Esophagus squamous epithelium (tissue), 4 donors: ENCODE data around the gene DCTN3.

Source experiments
- CTCF ChIP-seq, 6 experiments: fragments of 450-650 bp in 4 of 6; fragments of 200-600 bp in 2 of 6; sonication (generic) in 2 of 6; IDR thresholded peaks; one replicate each; pipeline ENCODE4 v1.5.1; 2016 to 2019; ENCODE audit warnings: antibody characterized with exemption in 6 of 6, mild to moderate bottlenecking in 4 of 6, moderate library complexity in 4 of 6
- POLR2A ChIP-seq, 4 donors: fragments of 450-650 bp; IDR thresholded peaks; one replicate each; pipeline ENCODE4 v1.6.1; 2017; ENCODE audit warnings: antibody characterized with exemption in 4 of 4, mild to moderate bottlenecking in 4 of 4, moderate library complexity in 3 of 4

DNA sequence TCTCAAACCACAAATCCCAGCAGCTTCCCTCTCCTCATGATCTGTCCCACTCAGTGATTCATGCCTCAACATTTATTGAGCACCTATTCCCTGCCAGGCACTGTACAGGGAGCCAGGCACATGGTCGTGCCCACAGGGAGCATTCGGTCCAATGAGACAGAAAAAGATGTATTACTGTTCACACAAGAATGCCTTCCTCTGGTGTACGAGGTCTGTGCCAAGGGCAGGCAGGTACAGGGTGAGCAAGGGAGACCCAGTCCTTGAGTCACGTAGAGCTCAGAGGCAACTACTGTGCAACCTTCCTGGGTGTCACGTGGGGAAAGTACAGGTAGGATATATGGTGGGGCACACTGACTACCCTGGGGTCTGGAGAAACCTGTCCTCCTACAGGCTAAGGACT lies 35.3 kb downstream of the DCTN3 start:
- no peak for TF ChIP-seq CTCF (IDR thresholded peaks at IDR 0.05)
- no peak for TF ChIP-seq POLR2A (IDR thresholded peaks at IDR 0.05)
